ENCODE data around the gene NOXO1.

GRCh38 chr16:1964506-1965395 lies 16.5 kb downstream of the NOXO1 start, which contains the start of gene RPS2:
- TF ChIP-seq EZH2 (IDR thresholded peaks at IDR 0.05; ENCODE audit: low read length, unreplicated experiment) = no peak
- TF ChIP-seq, protein P1, sequence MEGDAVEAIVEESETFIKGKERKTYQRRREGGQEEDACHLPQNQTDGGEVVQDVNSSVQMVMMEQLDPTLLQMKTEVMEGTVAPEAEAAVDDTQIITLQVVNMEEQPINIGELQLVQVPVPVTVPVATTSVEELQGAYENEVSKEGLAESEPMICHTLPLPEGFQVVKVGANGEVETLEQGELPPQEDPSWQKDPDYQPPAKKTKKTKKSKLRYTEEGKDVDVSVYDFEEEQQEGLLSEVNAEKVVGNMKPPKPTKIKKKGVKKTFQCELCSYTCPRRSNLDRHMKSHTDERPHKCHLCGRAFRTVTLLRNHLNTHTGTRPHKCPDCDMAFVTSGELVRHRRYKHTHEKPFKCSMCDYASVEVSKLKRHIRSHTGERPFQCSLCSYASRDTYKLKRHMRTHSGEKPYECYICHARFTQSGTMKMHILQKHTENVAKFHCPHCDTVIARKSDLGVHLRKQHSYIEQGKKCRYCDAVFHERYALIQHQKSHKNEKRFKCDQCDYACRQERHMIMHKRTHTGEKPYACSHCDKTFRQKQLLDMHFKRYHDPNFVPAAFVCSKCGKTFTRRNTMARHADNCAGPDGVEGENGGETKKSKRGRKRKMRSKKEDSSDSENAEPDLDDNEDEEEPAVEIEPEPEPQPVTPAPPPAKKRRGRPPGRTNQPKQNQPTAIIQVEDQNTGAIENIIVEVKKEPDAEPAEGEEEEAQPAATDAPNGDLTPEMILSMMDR (conservative IDR thresholded peaks at IDR 0.05; ENCODE audit: low read depth, low read length) = no peak

All from PC-3 (cell line).